Fibroblast of mammary gland (primary cell): ENCODE measurements around the gene STAT2.

Source experiments
- DNase-seq: peaks from one replicate; pipeline ENCODE4 v3.0.0-alpha.2; 2010; ENCODE audit warnings: low read depth
- H3K4me3 ChIP-seq: 2 replicates; pipeline ENCODE4 v1.5.1; 2011; ENCODE audit warnings: low read depth, mild to moderate bottlenecking, low read length, moderate library complexity; ENCODE audit not compliant: control insufficient read depth
- TF ChIP-seq, protein P1 (sequence below): conservative IDR thresholded peaks from 2 replicates; pipeline ENCODE4 v1.5.1; 2011; ENCODE audit warnings: low read depth, low read length, inconsistent platforms; ENCODE audit not compliant: control insufficient read depth, insufficient read depth

STAT2 gene

DNA sequence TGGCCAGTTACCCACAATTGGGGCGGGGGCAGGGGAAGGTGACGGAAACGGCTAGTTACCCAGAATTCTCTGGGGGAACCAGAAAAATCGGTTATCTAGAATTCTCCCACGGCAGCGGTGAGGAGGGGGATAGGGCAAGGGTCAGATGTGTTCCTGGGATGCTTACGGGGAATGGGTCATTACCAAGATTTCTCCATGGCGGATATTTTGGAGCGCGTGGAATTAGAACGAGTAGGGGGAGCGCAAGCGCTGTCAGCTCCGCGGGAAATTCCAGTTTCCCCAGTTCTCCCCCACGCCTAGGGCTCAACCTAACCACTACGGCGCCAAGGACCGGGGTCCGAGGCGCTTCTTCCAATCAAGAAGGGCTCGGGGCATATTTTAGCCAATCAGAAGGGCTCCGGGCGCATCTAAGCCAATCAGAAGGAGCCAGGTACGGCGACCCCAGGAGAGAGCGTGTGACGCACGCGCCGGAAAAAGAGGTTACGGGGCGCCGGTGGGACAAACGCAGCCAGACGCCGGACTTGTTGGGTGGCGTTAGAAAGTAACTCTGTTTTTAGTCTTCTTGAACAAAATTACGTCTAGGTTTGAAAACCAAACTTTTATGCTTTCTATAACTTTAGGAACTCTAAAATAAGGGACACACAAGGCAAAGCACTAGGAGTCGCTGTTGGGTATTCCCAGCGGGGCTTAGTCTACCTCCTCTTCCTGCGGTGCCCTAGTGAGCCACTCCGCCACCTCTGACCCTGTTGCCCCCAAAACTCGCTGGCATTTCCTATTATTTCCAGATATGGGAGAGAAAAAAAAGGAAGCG, 26.0 kb downstream of the STAT2 start, which contains the start of gene PAN2:
TSS of gene PAN2 (minus strand) at position 322 of the 811 bp plus-strand sequence. CDS start 906 bp downstream, outside the sequence.
- peak; percentile 98 for DNase-seq
- TF ChIP-seq, protein P1, sequence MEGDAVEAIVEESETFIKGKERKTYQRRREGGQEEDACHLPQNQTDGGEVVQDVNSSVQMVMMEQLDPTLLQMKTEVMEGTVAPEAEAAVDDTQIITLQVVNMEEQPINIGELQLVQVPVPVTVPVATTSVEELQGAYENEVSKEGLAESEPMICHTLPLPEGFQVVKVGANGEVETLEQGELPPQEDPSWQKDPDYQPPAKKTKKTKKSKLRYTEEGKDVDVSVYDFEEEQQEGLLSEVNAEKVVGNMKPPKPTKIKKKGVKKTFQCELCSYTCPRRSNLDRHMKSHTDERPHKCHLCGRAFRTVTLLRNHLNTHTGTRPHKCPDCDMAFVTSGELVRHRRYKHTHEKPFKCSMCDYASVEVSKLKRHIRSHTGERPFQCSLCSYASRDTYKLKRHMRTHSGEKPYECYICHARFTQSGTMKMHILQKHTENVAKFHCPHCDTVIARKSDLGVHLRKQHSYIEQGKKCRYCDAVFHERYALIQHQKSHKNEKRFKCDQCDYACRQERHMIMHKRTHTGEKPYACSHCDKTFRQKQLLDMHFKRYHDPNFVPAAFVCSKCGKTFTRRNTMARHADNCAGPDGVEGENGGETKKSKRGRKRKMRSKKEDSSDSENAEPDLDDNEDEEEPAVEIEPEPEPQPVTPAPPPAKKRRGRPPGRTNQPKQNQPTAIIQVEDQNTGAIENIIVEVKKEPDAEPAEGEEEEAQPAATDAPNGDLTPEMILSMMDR, result peak; percentile 67
- peak within 1 kb of the TSS; percentile 80 for H3K4me3 ChIP-seq

DNA sequence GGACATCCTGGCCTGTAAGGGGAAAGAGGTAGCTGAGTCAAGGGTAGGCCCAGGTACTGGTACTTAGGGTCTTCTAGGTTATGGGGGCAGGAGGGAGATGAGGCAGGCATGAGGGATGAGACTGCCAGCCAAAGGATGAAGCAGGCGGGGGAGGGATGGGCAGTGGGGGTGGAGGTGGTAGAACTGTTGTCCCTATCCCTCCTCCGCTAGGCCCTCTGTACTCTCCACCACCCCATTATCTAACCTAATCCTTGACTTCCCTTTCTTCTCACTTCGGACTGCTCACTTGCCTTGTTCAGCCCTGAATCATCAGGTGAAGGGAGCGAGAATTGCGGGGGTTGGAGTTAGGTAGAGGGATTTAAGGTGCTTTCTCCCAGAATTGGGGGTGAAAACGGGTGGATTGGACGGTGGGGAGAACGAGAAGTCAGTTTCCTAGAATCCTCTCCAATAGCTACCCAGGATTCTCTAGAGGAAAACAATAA, 26.7 kb downstream of the STAT2 start:
- TF ChIP-seq, protein P1, result no peak

GRCh38 chr12:56332512-56333196, 27.3 kb downstream of the STAT2 start:
- peak overlapping the region; percentile 80 for H3K4me3 ChIP-seq
- TF ChIP-seq, protein P1, result no peak

More for the DNA sequence above, 26.7 kb downstream of the STAT2 start:
- H3K4me3 ChIP-seq, result peak overlapping the region; percentile 80
- no peak for DNase-seq

GRCh38 chr12:56330936-56331490, 28.9 kb downstream of the STAT2 start:
- H3K4me3 ChIP-seq, result no peak overlapping the region
- DNase-seq, result no peak
- TF ChIP-seq, protein P1, result no peak

More at GRCh38 chr12:56332512-56333196, 27.3 kb downstream of the STAT2 start:
- no peak for DNase-seq

DNA sequence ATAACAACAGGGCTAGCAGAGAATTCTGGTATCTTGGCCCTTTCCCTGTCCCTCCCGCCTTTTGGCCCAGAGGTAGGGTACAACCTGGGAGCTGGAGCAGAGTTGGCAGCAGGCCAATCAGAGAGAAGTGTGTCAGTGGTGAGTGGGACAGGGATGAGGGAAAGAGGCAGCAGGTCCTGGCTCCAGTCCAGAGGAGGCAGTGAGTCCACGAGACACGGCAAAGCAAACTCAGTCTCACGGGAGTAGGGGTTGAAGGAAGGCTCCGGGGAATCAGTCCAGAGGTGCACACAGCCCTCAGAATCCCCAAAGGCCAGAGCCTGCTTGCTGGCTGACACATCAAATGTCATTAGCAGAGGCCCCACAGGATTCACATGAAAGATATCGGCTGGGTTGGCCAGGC, 33.4 kb downstream of the STAT2 start:
- no peak for DNase-seq
- no peak overlapping the region for H3K4me3 ChIP-seq
- TF ChIP-seq, protein P1, result no peak

DNA sequence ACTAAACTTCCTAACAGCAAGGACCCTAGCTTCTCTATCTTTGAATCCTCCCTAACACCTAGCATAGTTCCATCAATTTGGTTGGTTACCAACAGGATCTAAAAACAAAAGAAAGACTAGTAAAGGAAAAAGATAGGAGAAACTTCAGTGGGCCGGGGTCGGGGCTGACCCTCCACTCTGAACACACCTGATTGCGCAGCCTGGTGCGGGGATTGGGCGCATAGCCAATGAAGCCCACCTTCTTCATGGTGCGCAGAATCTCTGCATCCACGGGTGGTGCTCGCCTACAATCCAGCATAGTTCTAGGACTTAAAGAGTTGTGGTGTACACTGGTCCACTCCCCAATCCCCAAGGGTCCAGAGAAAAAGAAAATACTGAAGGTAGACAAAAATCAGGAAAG, 33.8 kb downstream of the STAT2 start:
- DNase-seq, result no peak
- TF ChIP-seq, protein P1, result no peak
- H3K4me3 ChIP-seq, result no peak overlapping the region
